Central memory CD8-positive, alpha-beta T cell (primary cell): ENCODE measurements around the gene CA6.
"Not testable (repeated sequence)": the region's sequence is repeated elsewhere in the genome, so short reads cannot be mapped to it uniquely, and the experiment has no call there.

Source experiments
- ATAC-seq: fragments of 150-1000 bp; cut with Tn5 transposase; replicated peaks from 2 replicates; pipeline ENCODE4 v1.10.0; 2022; ENCODE audit warnings: mild to moderate bottlenecking, moderate FRiP score, moderate number of reproducible peaks; ENCODE audit not compliant: poor library complexity, severe bottlenecking; ENCODE audit errors: extremely low read depth
- DNase-seq, 2 donors: peaks; one replicate each; pipeline ENCODE4 v3.0.0; 2021; ENCODE audit warnings: low spot score in 2 of 2
- H3K27ac Mint-ChIP-seq: one replicate; pipeline ENCODE4 v1.8.0; 2022; ENCODE audit warnings: low read depth, mild to moderate bottlenecking, moderate library complexity, mixed read lengths
- H3K27me3 Mint-ChIP-seq: one replicate; pipeline ENCODE4 v1.8.0; 2022; ENCODE audit warnings: mixed read lengths
- H3K36me3 Mint-ChIP-seq: one replicate; pipeline ENCODE4 v1.8.0; 2022; ENCODE audit warnings: mild to moderate bottlenecking, moderate library complexity, mixed read lengths; ENCODE audit not compliant: insufficient read depth
- H3K4me1 Mint-ChIP-seq: one replicate; pipeline ENCODE4 v1.8.0; 2022; ENCODE audit warnings: mixed read lengths
- H3K4me3 Mint-ChIP-seq: one replicate; pipeline ENCODE4 v1.8.0; 2022; ENCODE audit warnings: mild to moderate bottlenecking, moderate library complexity, mixed read lengths
- H3K9me3 Mint-ChIP-seq: one replicate; pipeline ENCODE4 v1.8.0; 2022; ENCODE audit warnings: mixed read lengths

CA6 gene

GRCh38 chr1:9022026-9022738, 76.5 kb downstream of the CA6 start:
- not testable (repeated sequence) for H3K4me1 Mint-ChIP-seq, H3K36me3 Mint-ChIP-seq, ATAC-seq, H3K27ac Mint-ChIP-seq, DNase-seq, H3K4me3 Mint-ChIP-seq, H3K9me3 Mint-ChIP-seq
- peaks cover 34% of the 10 kb centered on the region for H3K27me3 Mint-ChIP-seq

- Mint-ChIP-seq H3K36me3 (no peaks in the 10 kb centered on the region), H3K4me1 (no peaks in the 10 kb centered on the region), H3K9me3 (no peaks in the 10 kb centered on the region), H3K4me3 (no peak overlapping the region), H3K27ac (no peak overlapping the region), H3K27me3 (peaks cover 28% of the 10 kb centered on the region)
- ATAC-seq (no peak), DNase-seq (no peak)
These were observed 77.1 kb downstream of the CA6 start for GRCh38 chr1:9022773-9023172.
